H9 (cell line): Measurements from ENCODE around the gene CACNA1F. TPM values are rescaled to one million over a fixed set of nuclear protein-coding genes. Genes with fewer than 3 reads are reported as not detected.
A peak's percentile ranks its signal among the peaks of the same experiment; 100 is the strongest.

Source experiments
- DNase-seq: peaks from one replicate; pipeline ENCODE4 v3.0.0-alpha.2; 2017
- H2AFZ ChIP-seq: one replicate; pipeline ENCODE4 v1.6.1; 2013; ENCODE audit warnings: mild to moderate bottlenecking, low read length, control low read depth, moderate library complexity
- H2AK5ac ChIP-seq: 2 replicates; pipeline ENCODE4 v1.6.1; 2013; ENCODE audit warnings: low read length, control low read depth, mixed read lengths; ENCODE audit not compliant: insufficient read length
- H2BK120ac ChIP-seq: one replicate; pipeline ENCODE4 v1.6.1; 2013; ENCODE audit warnings: low read depth, mild to moderate bottlenecking, low read length, control low read depth, inconsistent platforms; ENCODE audit not compliant: poor library complexity, severe bottlenecking
- H2BK12ac ChIP-seq: 2 replicates; pipeline ENCODE4 v1.6.1; 2013; ENCODE audit warnings: low read length, control low read depth, mixed read lengths, low read depth; ENCODE audit not compliant: insufficient read length
- H2BK15ac ChIP-seq: 2 replicates; pipeline ENCODE4 v1.6.1; 2013; ENCODE audit warnings: low read depth, low read length, control low read depth
- H2BK20ac ChIP-seq: one replicate; pipeline ENCODE4 v1.6.1; 2013; ENCODE audit warnings: low read depth, mild to moderate bottlenecking, low read length, control low read depth, inconsistent platforms; ENCODE audit not compliant: poor library complexity, severe bottlenecking
- H2BK5ac ChIP-seq: 2 replicates; pipeline ENCODE4 v1.6.1; 2013; ENCODE audit warnings: low read length, control low read depth, mixed read lengths; ENCODE audit not compliant: insufficient read length
- H3K14ac ChIP-seq: 2 replicates; pipeline ENCODE4 v1.6.1; 2013; ENCODE audit warnings: low read length, control low read depth; ENCODE audit not compliant: insufficient read depth
- H3K18ac ChIP-seq: 2 replicates; pipeline ENCODE4 v1.6.1; 2013; ENCODE audit warnings: low read depth, mild to moderate bottlenecking, mixed read lengths, low read length, control low read depth; ENCODE audit not compliant: insufficient read length
- H3K23ac ChIP-seq: 2 replicates; pipeline ENCODE4 v1.6.1; 2013; ENCODE audit warnings: low read length, control low read depth, mixed read lengths, low read depth; ENCODE audit not compliant: insufficient read length
- H3K23me2 ChIP-seq: 2 replicates; pipeline ENCODE4 v1.6.1; 2013; ENCODE audit warnings: low read depth, mild to moderate bottlenecking, mixed read lengths, low read length, control low read depth; ENCODE audit not compliant: insufficient read length, poor library complexity, severe bottlenecking
- H3K27ac ChIP-seq: 2 replicates; pipeline ENCODE4 v1.5.1; 2013; ENCODE audit warnings: low read length, control low read depth, mixed read lengths, low read depth; ENCODE audit not compliant: insufficient read length
- H3K27me3 ChIP-seq: 2 replicates; pipeline ENCODE4 v1.6.1; 2013; ENCODE audit warnings: low read length, control low read depth, inconsistent platforms; ENCODE audit not compliant: insufficient read depth
- H3K4ac ChIP-seq: 2 replicates; pipeline ENCODE4 v1.6.1; 2013; ENCODE audit warnings: low read depth, mild to moderate bottlenecking, control low read depth, inconsistent platforms, low read length, moderate library complexity
- H3K4me1 ChIP-seq: 2 replicates; pipeline ENCODE4 v1.6.1; 2013; ENCODE audit warnings: low read length, control low read depth, inconsistent platforms; ENCODE audit not compliant: insufficient read depth
- H3K4me2 ChIP-seq: 2 replicates; pipeline ENCODE4 v1.6.1; 2013; ENCODE audit warnings: low read length, control low read depth, mixed read lengths; ENCODE audit not compliant: insufficient read length, insufficient read depth
- H3K56ac ChIP-seq: 2 replicates; pipeline ENCODE4 v1.6.1; 2013; ENCODE audit warnings: low read depth, mild to moderate bottlenecking, mixed read lengths, low read length, control low read depth; ENCODE audit not compliant: insufficient read length
- H3K79me1 ChIP-seq: 2 replicates; pipeline ENCODE4 v1.6.1; 2013; ENCODE audit warnings: low read depth, mild to moderate bottlenecking, moderate library complexity, low read length, control low read depth, inconsistent platforms; ENCODE audit not compliant: insufficient read depth, poor library complexity, severe bottlenecking
- H3K79me2 ChIP-seq: 2 replicates; pipeline ENCODE4 v1.6.1; 2013; ENCODE audit warnings: low read length, control low read depth, inconsistent platforms; ENCODE audit not compliant: insufficient read depth
- H3K9ac ChIP-seq: 2 replicates; pipeline ENCODE4 v1.6.1; 2013; ENCODE audit warnings: low read length, control low read depth, mixed read lengths; ENCODE audit not compliant: insufficient read length; ENCODE audit errors: extremely low read depth
- H3K9me3 ChIP-seq: one replicate; pipeline ENCODE4 v1.6.1; 2013; ENCODE audit warnings: low read depth, low read length, inconsistent platforms; ENCODE audit not compliant: control insufficient read depth
- H3T11ph ChIP-seq: one replicate; pipeline ENCODE4 v1.6.1; 2013; ENCODE audit warnings: mild to moderate bottlenecking, low read length, control low read depth, inconsistent platforms
- H4K20me1 ChIP-seq: one replicate; pipeline ENCODE4 v1.6.1; 2013; ENCODE audit not compliant: control insufficient read depth, insufficient read length, insufficient read depth
- H4K5ac ChIP-seq: 2 replicates; pipeline ENCODE4 v1.6.1; 2013; ENCODE audit warnings: low read depth, mild to moderate bottlenecking, mixed read lengths, low read length, control low read depth; ENCODE audit not compliant: insufficient read length
- H4K8ac ChIP-seq: replicated peaks from 2 replicates; pipeline ENCODE4 v1.6.1; 2013; ENCODE audit warnings: low read length, control low read depth, mixed read lengths, low read depth; ENCODE audit not compliant: insufficient read length
- H4K91ac ChIP-seq: 2 replicates; pipeline ENCODE4 v1.6.1; 2013; ENCODE audit warnings: low read depth, mild to moderate bottlenecking, moderate library complexity, mixed read lengths, low read length, control low read depth; ENCODE audit not compliant: insufficient read length
- H3K27ac Mint-ChIP-seq, 3 experiments: 2 replicates in 2 of 3; 3 replicates in 1 of 3; pipeline ENCODE4 v1.8.0; 2020 to 2021; ENCODE audit warnings: mixed read lengths in 3 of 3, mild to moderate bottlenecking in 1 of 3, moderate library complexity in 1 of 3
- H3K27me3 Mint-ChIP-seq: 2 replicates; pipeline ENCODE4 v1.8.0; 2021; ENCODE audit warnings: low read depth, mild to moderate bottlenecking, moderate library complexity, mixed read lengths
- H3K36me3 Mint-ChIP-seq, 3 experiments: 2 replicates in 2 of 3; 3 replicates in 1 of 3; pipeline ENCODE4 v1.8.0; 2020 to 2021; ENCODE audit warnings: low read depth in 3 of 3, mixed read lengths in 3 of 3; ENCODE audit not compliant: insufficient read depth in 1 of 3
- H3K4me1 Mint-ChIP-seq, 2 experiments: 2 replicates each; pipeline ENCODE4 v1.8.0; 2020; ENCODE audit warnings: mixed read lengths in 2 of 2
- H3K4me3 Mint-ChIP-seq, 2 experiments: 2 replicates in 1 of 2; 3 replicates in 1 of 2; pipeline ENCODE4 v1.8.0; 2020 to 2021; ENCODE audit warnings: mild to moderate bottlenecking in 2 of 2, mixed read lengths in 2 of 2, moderate library complexity in 1 of 2
- H3K9me3 Mint-ChIP-seq, 2 experiments: 2 replicates in 1 of 2; 3 replicates in 1 of 2; pipeline ENCODE4 v1.8.0; 2020; ENCODE audit warnings: mild to moderate bottlenecking in 2 of 2, mixed read lengths in 2 of 2, moderate library complexity in 1 of 2
- WGBS: extraction: QIAGEN DNeasy Blood & Tissue Kit; methylation state at CpG from one replicate; pipeline ENCODE4 v1.1.7; 2013; ENCODE audit warnings: missing lambda C conversion rate, low lambda C conversion rate, mixed read lengths; ENCODE audit not compliant: insufficient read length; ENCODE audit errors: extremely low coverage; 5-methylcytosine and 5-hydroxymethylcytosine counted together
- total RNA-seq: library from RNA; stranded (reverse); gene quantifications from 2 replicates; pipeline ENCODE4 v1.2.1, GENCODE V29; 2021
- TF ChIP-seq, protein P1 (sequence below): fragments of 200-600 bp; sonication (generic); conservative IDR thresholded peaks from 3 replicates; pipeline ENCODE4 v1.8.0; 2021; ENCODE audit warnings: antibody characterized with exemption, mild to moderate bottlenecking

Gene CACNA1F
- total RNA-seq, 1 experiment from 2014 or later, result 1.4 TPM

GRCh38 chrX:49278081-49278480 is 44.9 kb upstream of the CACNA1F start:
- Histone ChIP-seq H2BK12ac (no peak overlapping the region), H3K27ac (no peak overlapping the region), H3K79me1 (no peaks in the 10 kb centered on the region), H4K5ac (no peak overlapping the region), H2BK20ac (no peak overlapping the region), H3K4ac (no peak overlapping the region), H4K20me1 (no peaks in the 10 kb centered on the region), H3K9me3 (peaks cover 65% of the 10 kb centered on the region), H2BK120ac (no peak overlapping the region), H2AK5ac (no peak overlapping the region), H3K27me3 (no peaks in the 10 kb centered on the region), H2BK5ac (no peak overlapping the region), H2BK15ac (no peak overlapping the region), H3K23me2 (no peaks in the 10 kb centered on the region), H4K8ac (no peak overlapping the region), H3K56ac (no peak overlapping the region), H3K9ac (no peak overlapping the region), H3K79me2 (peaks cover 3% of the 10 kb centered on the region; the same call in 1 of the 2 replicates), H3T11ph (no peak overlapping the region), H2AFZ (no peak overlapping the region), H3K18ac (no peak overlapping the region), H3K23ac (no peak overlapping the region), H3K4me2 (no peak overlapping the region), H3K14ac (no peak overlapping the region), H3K4me1 (no peaks in the 10 kb centered on the region), H4K91ac (no peak overlapping the region)
- no CpG with 5 or more reads among the region's 3 CpGs for WGBS
- Mint-ChIP-seq H3K27ac (peak overlapping the region in 1 of 3 experiments; percentile 0; a peak in 1 of 7 replicates), H3K4me1 (peaks cover 16% of the 10 kb centered on the region in 2 experiments; a peak in 3 of 4 replicates), H3K36me3 (peaks cover 3 to 21% (median 10%) of the 10 kb centered on the region in 3 experiments), H3K4me3 (no peak overlapping the region; a peak in 1 of 5 replicates), H3K9me3 (peaks cover 69 to 81% of the 10 kb centered on the region in 2 experiments), H3K27me3 (no peaks in the 10 kb centered on the region)
- TF ChIP-seq, protein P1, sequence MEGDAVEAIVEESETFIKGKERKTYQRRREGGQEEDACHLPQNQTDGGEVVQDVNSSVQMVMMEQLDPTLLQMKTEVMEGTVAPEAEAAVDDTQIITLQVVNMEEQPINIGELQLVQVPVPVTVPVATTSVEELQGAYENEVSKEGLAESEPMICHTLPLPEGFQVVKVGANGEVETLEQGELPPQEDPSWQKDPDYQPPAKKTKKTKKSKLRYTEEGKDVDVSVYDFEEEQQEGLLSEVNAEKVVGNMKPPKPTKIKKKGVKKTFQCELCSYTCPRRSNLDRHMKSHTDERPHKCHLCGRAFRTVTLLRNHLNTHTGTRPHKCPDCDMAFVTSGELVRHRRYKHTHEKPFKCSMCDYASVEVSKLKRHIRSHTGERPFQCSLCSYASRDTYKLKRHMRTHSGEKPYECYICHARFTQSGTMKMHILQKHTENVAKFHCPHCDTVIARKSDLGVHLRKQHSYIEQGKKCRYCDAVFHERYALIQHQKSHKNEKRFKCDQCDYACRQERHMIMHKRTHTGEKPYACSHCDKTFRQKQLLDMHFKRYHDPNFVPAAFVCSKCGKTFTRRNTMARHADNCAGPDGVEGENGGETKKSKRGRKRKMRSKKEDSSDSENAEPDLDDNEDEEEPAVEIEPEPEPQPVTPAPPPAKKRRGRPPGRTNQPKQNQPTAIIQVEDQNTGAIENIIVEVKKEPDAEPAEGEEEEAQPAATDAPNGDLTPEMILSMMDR, result no peak
- DNase-seq, result no peak
